Measurements from ENCODE around the gene LYRM1. TPM values are rescaled to one million over a fixed set of nuclear protein-coding genes. Genes with fewer than 3 reads are reported as not detected.
A peak's percentile ranks its signal among the peaks of the same experiment; 100 is the strongest.

The LYRM1 gene
- total and polyA plus RNA-seq, 5 donors from 2014 or later = 15.5 to 56.1 (median 52.4) TPM

DNA sequence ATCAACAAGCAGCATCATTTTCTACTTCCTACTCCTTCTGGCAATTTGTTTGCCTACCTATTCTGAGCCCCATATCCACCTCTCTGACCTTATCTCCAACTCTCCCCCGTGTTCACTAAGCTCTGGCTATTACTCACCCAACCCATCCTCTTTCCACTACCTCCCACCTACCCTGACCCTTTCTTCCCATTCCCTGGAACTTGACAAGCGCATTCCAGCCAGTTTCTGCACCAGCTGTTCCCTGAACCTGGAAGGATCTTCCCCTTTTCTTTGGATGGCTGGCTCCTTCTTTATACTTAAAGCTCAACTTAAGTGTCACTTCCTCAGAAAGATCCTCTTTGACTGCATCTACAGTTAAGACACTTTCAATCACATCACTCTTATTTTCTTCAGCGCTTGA, 2.6 kb upstream of the LYRM1 start:
- no peaks in the 10 kb centered on the region for H3K27me3 ChIP-seq (ENCODE audit: control insufficient read depth, insufficient read depth, low read length)
- H3K36me3 ChIP-seq (ENCODE audit: control insufficient read depth, insufficient read depth, low read length) = no peaks in the 10 kb centered on the region
- Mint-ChIP-seq H3K36me3 (peaks cover 8% of the 10 kb centered on the region), H3K4me1 (peaks cover 19 to 52% (median 46%) of the 10 kb centered on the region in 4 donors), H3K27me3 (no peaks in the 10 kb centered on the region), H3K4me3 (peak overlapping the region in 2 of 4 donors; percentile 73 to 94), H3K27ac (peak overlapping the region in 1 of 3 donors; percentile 82), H3K9me3 (no peaks in the 10 kb centered on the region)
- no peaks in the 10 kb centered on the region for H3K9me3 ChIP-seq (ENCODE audit: control insufficient read depth in 2 of 2, low read length in 2 of 2)
- no peak overlapping the region for H3K4me3 ChIP-seq (ENCODE audit: low read depth, low read length)
- DNase-seq (no peak), ATAC-seq (ENCODE audit: low read depth in 2 of 2) (no peak)
- peaks cover 25% of the 10 kb centered on the region for H3K4me1 ChIP-seq (ENCODE audit: control insufficient read depth, insufficient read depth, low read length, poor library complexity, severe bottlenecking)
- no peak overlapping the region for H3K27ac ChIP-seq (ENCODE audit: insufficient read depth, low read length, poor library complexity, severe bottlenecking)

- Mint-ChIP-seq H3K36me3 (peaks cover 8% of the 10 kb centered on the region), H3K27ac (peak overlapping the region in 2 of 3 donors; percentile 99), H3K4me3 (peak overlapping the region; percentile 94 to 99 (median 97)), H3K9me3 (no peaks in the 10 kb centered on the region), H3K4me1 (peaks cover 24 to 61% (median 55%) of the 10 kb centered on the region in 4 donors), H3K27me3 (no peaks in the 10 kb centered on the region)
- Histone ChIP-seq H3K27me3 (ENCODE audit: control insufficient read depth, insufficient read depth, low read length) (no peaks in the 10 kb centered on the region), H3K4me1 (ENCODE audit: control insufficient read depth, insufficient read depth, low read length, poor library complexity, severe bottlenecking) (peaks cover 33% of the 10 kb centered on the region), H3K9me3 (ENCODE audit: control insufficient read depth in 2 of 2, low read length in 2 of 2) (no peaks in the 10 kb centered on the region), H3K4me3 (ENCODE audit: low read depth, low read length) (peak overlapping the region; percentile 70), H3K27ac (ENCODE audit: insufficient read depth, low read length, poor library complexity, severe bottlenecking) (peak overlapping the region; percentile 91), H3K36me3 (ENCODE audit: control insufficient read depth, insufficient read depth, low read length) (no peaks in the 10 kb centered on the region)
- ATAC-seq (ENCODE audit: low read depth in 2 of 2) (no peak), DNase-seq (no peak)
These were observed 1.5 kb upstream of the LYRM1 start for GRCh38 chr16:20899071-20899470.

- ATAC-seq (ENCODE audit: low read depth in 2 of 2) (peak in 1 of 2 donors; percentile 7), DNase-seq (peak in 1 of 3 donors; percentile 26)
- Histone ChIP-seq H3K9me3 (ENCODE audit: control insufficient read depth in 2 of 2, low read length in 2 of 2) (no peaks in the 10 kb centered on the region), H3K4me3 (ENCODE audit: low read depth, low read length) (peak overlapping the region; percentile 70), H3K27ac (ENCODE audit: insufficient read depth, low read length, poor library complexity, severe bottlenecking) (peak overlapping the region; percentile 91), H3K27me3 (ENCODE audit: control insufficient read depth, insufficient read depth, low read length) (no peaks in the 10 kb centered on the region), H3K4me1 (ENCODE audit: control insufficient read depth, insufficient read depth, low read length, poor library complexity, severe bottlenecking) (peaks cover 39% of the 10 kb centered on the region), H3K36me3 (ENCODE audit: control insufficient read depth, insufficient read depth, low read length) (no peaks in the 10 kb centered on the region)
- peaks cover 30 to 67% (median 60%) of the 10 kb centered on the region in 4 donors for H3K4me1 Mint-ChIP-seq
- peak overlapping the region; percentile 94 to 99 (median 97) for H3K4me3 Mint-ChIP-seq
- peaks cover 8% of the 10 kb centered on the region for H3K36me3 Mint-ChIP-seq
- no peaks in the 10 kb centered on the region for H3K27me3 Mint-ChIP-seq
- peak overlapping the region; percentile 99 for H3K27ac Mint-ChIP-seq
- H3K9me3 Mint-ChIP-seq = no peaks in the 10 kb centered on the region
These were observed 883 bp upstream of the LYRM1 start for GRCh38 chr16:20899477-20900298.

- no peak for ATAC-seq (ENCODE audit: low read depth in 2 of 2)
- peak in 2 of 3 donors; percentile 18 to 40 for DNase-seq
These were observed 481 bp downstream of the LYRM1 start for GRCh38 chr16:20901068-20901435.

DNA sequence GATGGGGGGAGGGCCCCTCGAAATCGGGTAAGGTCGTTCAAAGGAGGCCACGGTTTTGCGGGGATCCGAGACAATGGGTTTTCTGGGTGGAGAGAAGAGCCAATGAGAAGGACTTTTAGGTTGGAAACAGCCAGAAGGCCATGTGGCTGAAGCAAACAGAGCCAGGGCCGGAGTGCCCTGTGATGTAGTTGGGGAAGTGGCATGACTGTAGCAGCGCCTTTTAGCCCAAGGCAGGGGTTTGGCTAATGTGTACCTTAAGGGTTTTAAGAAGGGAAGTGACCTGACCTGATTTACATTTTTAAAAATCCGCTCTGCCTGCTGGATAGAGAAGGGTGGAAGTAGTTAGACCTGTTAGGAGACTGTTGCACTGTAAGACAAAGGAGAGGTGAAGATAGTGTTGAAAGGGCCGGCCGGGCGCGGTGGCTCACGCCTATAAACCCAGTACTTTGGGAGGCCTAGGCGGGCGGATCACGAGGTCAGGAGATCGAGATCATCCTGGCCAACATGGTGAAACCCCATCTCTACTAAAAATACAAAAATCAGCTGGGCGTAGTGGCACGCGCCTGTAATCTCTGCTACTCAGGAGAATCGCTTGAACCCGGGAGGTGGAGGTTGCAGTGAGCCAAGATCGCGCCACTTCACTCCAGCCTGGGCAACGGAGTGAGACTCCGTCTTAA, 1.0 kb downstream of the LYRM1 start:
- peak overlapping the region; percentile 94 to 99 (median 99) for H3K27ac Mint-ChIP-seq
- Histone ChIP-seq H3K4me1 (ENCODE audit: control insufficient read depth, insufficient read depth, low read length, poor library complexity, severe bottlenecking) (peaks cover 40% of the 10 kb centered on the region), H3K27me3 (ENCODE audit: control insufficient read depth, insufficient read depth, low read length) (no peaks in the 10 kb centered on the region), H3K9me3 (ENCODE audit: control insufficient read depth in 2 of 2, low read length in 2 of 2) (no peaks in the 10 kb centered on the region), H3K4me3 (ENCODE audit: low read depth, low read length) (peak overlapping the region; percentile 85), H3K27ac (ENCODE audit: insufficient read depth, low read length, poor library complexity, severe bottlenecking) (peak overlapping the region; percentile 91), H3K36me3 (ENCODE audit: control insufficient read depth, insufficient read depth, low read length) (no peaks in the 10 kb centered on the region)
- H3K9me3 Mint-ChIP-seq = no peaks in the 10 kb centered on the region
- peaks cover 8% of the 10 kb centered on the region for H3K36me3 Mint-ChIP-seq
- DNase-seq (no peak), ATAC-seq (ENCODE audit: low read depth in 2 of 2) (no peak)
- peaks cover 35 to 79% (median 68%) of the 10 kb centered on the region in 4 donors for H3K4me1 Mint-ChIP-seq
- H3K27me3 Mint-ChIP-seq = no peaks in the 10 kb centered on the region
- peak overlapping the region; percentile 94 to 99 (median 97) for H3K4me3 Mint-ChIP-seq

More at GRCh38 chr16:20901068-20901435, 481 bp downstream of the LYRM1 start:
- H3K4me3 Mint-ChIP-seq = peak overlapping the region; percentile 94 to 99 (median 97)
- peaks cover 8% of the 10 kb centered on the region for H3K36me3 Mint-ChIP-seq
- H3K9me3 ChIP-seq (ENCODE audit: control insufficient read depth in 2 of 2, low read length in 2 of 2) = no peaks in the 10 kb centered on the region
- no peaks in the 10 kb centered on the region for H3K9me3 Mint-ChIP-seq
- H3K4me1 Mint-ChIP-seq = peaks cover 35 to 78% (median 68%) of the 10 kb centered on the region in 4 donors
- H3K4me3 ChIP-seq (ENCODE audit: low read depth, low read length) = peak overlapping the region; percentile 85
- H3K4me1 ChIP-seq (ENCODE audit: control insufficient read depth, insufficient read depth, low read length, poor library complexity, severe bottlenecking) = peaks cover 40% of the 10 kb centered on the region
- peak overlapping the region; percentile 94 to 99 (median 99) for H3K27ac Mint-ChIP-seq
- peak overlapping the region; percentile 91 for H3K27ac ChIP-seq (ENCODE audit: insufficient read depth, low read length, poor library complexity, severe bottlenecking)
- H3K27me3 Mint-ChIP-seq = no peaks in the 10 kb centered on the region
- no peaks in the 10 kb centered on the region for H3K27me3 ChIP-seq (ENCODE audit: control insufficient read depth, insufficient read depth, low read length)
- H3K36me3 ChIP-seq (ENCODE audit: control insufficient read depth, insufficient read depth, low read length) = no peaks in the 10 kb centered on the region

DNA sequence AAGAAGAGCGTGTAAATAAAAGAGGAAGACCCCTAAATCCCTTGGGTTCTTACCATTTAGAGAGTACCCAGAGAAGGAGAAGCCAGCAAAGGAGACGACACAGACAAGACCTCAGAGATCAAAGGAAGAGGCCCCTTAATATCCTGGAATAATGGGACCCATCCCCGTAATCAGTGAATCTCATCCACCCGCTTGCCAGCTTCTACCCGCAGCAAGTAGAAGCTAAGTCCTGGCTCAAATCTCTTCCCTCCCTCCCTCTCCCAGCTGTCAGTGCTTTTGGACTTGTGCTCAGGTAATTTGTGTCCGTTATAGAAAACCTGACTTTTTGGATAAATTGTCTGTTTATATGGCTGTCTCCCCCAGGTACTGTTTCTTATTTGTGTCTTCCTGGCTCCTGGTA, 1.9 kb downstream of the LYRM1 start:
- Histone ChIP-seq H3K4me1 (ENCODE audit: control insufficient read depth, insufficient read depth, low read length, poor library complexity, severe bottlenecking) (peaks cover 40% of the 10 kb centered on the region), H3K27me3 (ENCODE audit: control insufficient read depth, insufficient read depth, low read length) (no peaks in the 10 kb centered on the region), H3K27ac (ENCODE audit: insufficient read depth, low read length, poor library complexity, severe bottlenecking) (no peak overlapping the region), H3K4me3 (ENCODE audit: low read depth, low read length) (no peak overlapping the region), H3K36me3 (ENCODE audit: control insufficient read depth, insufficient read depth, low read length) (no peaks in the 10 kb centered on the region), H3K9me3 (ENCODE audit: control insufficient read depth in 2 of 2, low read length in 2 of 2) (no peaks in the 10 kb centered on the region)
- DNase-seq (no peak), ATAC-seq (ENCODE audit: low read depth in 2 of 2) (no peak)
- H3K4me3 Mint-ChIP-seq = peak overlapping the region; percentile 42 to 99 (median 90)
- H3K36me3 Mint-ChIP-seq = peaks cover 3% of the 10 kb centered on the region
- peak overlapping the region in 2 of 3 donors; percentile 39 to 99 for H3K27ac Mint-ChIP-seq
- H3K4me1 Mint-ChIP-seq = peaks cover 35 to 78% (median 66%) of the 10 kb centered on the region in 4 donors
- H3K9me3 Mint-ChIP-seq = no peaks in the 10 kb centered on the region
- H3K27me3 Mint-ChIP-seq = no peaks in the 10 kb centered on the region

DNA sequence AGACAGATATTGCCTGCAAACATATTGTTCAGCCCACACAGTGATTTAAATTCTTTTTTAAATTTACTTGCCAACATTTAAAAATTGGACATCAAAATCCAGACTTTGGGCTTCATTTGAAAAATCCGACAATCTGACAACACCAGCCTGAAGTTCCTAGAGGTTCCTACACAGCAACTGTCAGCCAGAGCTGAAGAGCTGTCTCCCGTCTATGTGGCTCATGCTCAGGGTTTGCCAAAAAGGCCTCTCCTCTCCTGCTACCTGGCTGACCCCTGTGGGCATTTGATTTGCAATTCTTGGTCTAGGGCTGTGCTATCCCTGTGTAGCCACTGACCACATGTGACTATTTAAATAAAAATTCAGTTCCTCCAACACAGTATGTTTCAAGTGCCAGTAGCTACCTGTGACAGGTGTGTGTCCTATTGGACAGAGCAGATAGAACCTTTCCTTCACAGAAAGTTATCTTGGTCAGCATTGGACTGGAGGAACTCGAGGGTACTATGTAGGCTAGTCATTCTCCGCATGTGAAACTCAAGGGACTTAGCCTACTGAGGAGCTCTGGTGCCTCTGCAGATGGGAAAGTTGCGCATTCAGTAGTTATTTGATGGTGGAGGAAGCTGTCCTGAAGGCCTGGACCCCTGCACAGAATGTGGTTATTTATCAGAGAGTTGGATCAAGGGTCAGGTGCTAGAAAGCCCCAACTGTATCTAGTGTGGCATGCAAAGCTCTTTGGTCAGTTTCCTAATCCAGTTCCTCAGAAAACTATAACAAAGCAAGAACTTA, 2.7 kb downstream of the LYRM1 start:
- Histone ChIP-seq H3K27me3 (ENCODE audit: control insufficient read depth, insufficient read depth, low read length) (no peaks in the 10 kb centered on the region), H3K4me3 (ENCODE audit: low read depth, low read length) (no peak overlapping the region), H3K4me1 (ENCODE audit: control insufficient read depth, insufficient read depth, low read length, poor library complexity, severe bottlenecking) (peaks cover 40% of the 10 kb centered on the region), H3K9me3 (ENCODE audit: control insufficient read depth in 2 of 2, low read length in 2 of 2) (no peaks in the 10 kb centered on the region), H3K36me3 (ENCODE audit: control insufficient read depth, insufficient read depth, low read length) (no peaks in the 10 kb centered on the region), H3K27ac (ENCODE audit: insufficient read depth, low read length, poor library complexity, severe bottlenecking) (no peak overlapping the region)
- ATAC-seq (ENCODE audit: low read depth in 2 of 2) = no peak
- Mint-ChIP-seq H3K27ac (peak overlapping the region; percentile 39 to 99 (median 79)), H3K9me3 (no peaks in the 10 kb centered on the region), H3K4me3 (peak overlapping the region; percentile 57 to 94 (median 78)), H3K27me3 (no peaks in the 10 kb centered on the region), H3K36me3 (peaks cover 8% of the 10 kb centered on the region), H3K4me1 (peaks cover 33 to 71% (median 59%) of the 10 kb centered on the region in 4 donors)
- DNase-seq = no peak
